Spleen (tissue), 11 donors: ENCODE results near the gene GDPD1. TPM values are rescaled to one million over a fixed set of nuclear protein-coding genes. Genes with fewer than 3 reads are reported as not detected.

Experiments used
- DNase-seq: peaks from one replicate; pipeline ENCODE4 v3.0.0-alpha.2; 2020
- H3K27ac ChIP-seq, 8 donors: fragments of 200-600 bp; sonication (generic) in 7 of 8; 1 replicate in 4 of 8; 2 replicates in 4 of 8; pipeline versions ENCODE4 v1.5.0 to v1.8.0; 2016 to 2021; ENCODE audit warnings: inconsistent platforms in 4 of 8, mild to moderate bottlenecking in 4 of 8, moderate library complexity in 1 of 8
- H3K27me3 ChIP-seq, 7 donors: fragments of 200-600 bp; sonication (generic) in 6 of 7; replicated peaks in 1 of 7; 1 replicate in 4 of 7; 2 replicates in 3 of 7; pipeline versions ENCODE4 v1.5.0 to v1.8.0; 2016 to 2021; ENCODE audit warnings: inconsistent platforms in 3 of 7, mild to moderate bottlenecking in 1 of 7
- H3K36me3 ChIP-seq, 6 donors: fragments of 200-600 bp; sonication (generic) in 5 of 6; 1 replicate in 4 of 6; 2 replicates in 2 of 6; pipeline versions ENCODE4 v1.5.0 to v1.8.0; 2016 to 2021; ENCODE audit warnings: inconsistent platforms in 2 of 6
- H3K4me1 ChIP-seq, 6 donors: fragments of 200-600 bp; sonication (generic) in 5 of 6; 1 replicate in 3 of 6; 2 replicates in 3 of 6; pipeline versions ENCODE4 v1.5.0 to v1.8.0; 2016 to 2021; ENCODE audit warnings: inconsistent platforms in 3 of 6
- H3K4me3 ChIP-seq, 8 donors: fragments of 200-600 bp; sonication (generic) in 7 of 8; 1 replicate in 4 of 8; 2 replicates in 4 of 8; pipeline versions ENCODE4 v1.5.0 to v1.8.0; 2016 to 2021; ENCODE audit warnings: inconsistent platforms in 4 of 8, mild to moderate bottlenecking in 4 of 8, moderate library complexity in 2 of 8
- H3K9me3 ChIP-seq, 8 donors: fragments of 200-600 bp; sonication (generic) in 7 of 8; 1 replicate in 4 of 8; 2 replicates in 4 of 8; pipeline versions ENCODE4 v1.5.0 to v1.8.0; 2016 to 2021; ENCODE audit warnings: inconsistent platforms in 4 of 8
- CTCF ChIP-seq, 11 experiments: fragments of 200-600 bp in 7 of 11; fragments of 450-650 bp in 4 of 11; sonication (generic) in 4 of 11; IDR thresholded peaks in 8 of 11; conservative IDR thresholded peaks in 3 of 11; 1 replicate in 7 of 11; 2 replicates in 4 of 11; pipeline versions ENCODE4 v1.4.0 to v1.8.0; 2016 to 2021; ENCODE audit warnings: antibody characterized with exemption in 11 of 11, inconsistent platforms in 4 of 11, mild to moderate bottlenecking in 1 of 11
- POLR2A ChIP-seq, 3 donors: fragments of 450-650 bp; IDR thresholded peaks; one replicate each; pipeline ENCODE4 v1.5.1; 2017; ENCODE audit warnings: antibody characterized with exemption in 3 of 3, mild to moderate bottlenecking in 1 of 3
- POLR2AphosphoS5 ChIP-seq, 3 donors: sonication (generic); formaldehyde crosslinking; IDR thresholded peaks; one replicate each; pipeline ENCODE4 v1.5.1; 2017; ENCODE audit warnings: antibody characterized with exemption in 3 of 3
- WGBS, 5 donors: extraction: QIAGEN DNeasy Blood & Tissue Kit in 3 of 5; methylation state at CpG; one replicate each; pipeline versions ENCODE4 v1.1.5 to v1.1.7; 2013 to 2018; 5-methylcytosine and 5-hydroxymethylcytosine counted together
- intact Hi-C: fragments of 100-400 bp; cut with DNase I; formaldehyde crosslinking; loops from one replicate; pipeline ENCODE4 v1.15.0; 2023; ENCODE audit warnings: low total_unique reads
- polyA plus RNA-seq, 3 donors: library from polyadenylated mRNA; stranded (reverse); fragments of 200-250 nt; gene quantifications; one replicate each; pipeline ENCODE4 v1.2.1, GENCODE V29; 2013
- total RNA-seq, 7 donors: library from RNA; depleted of rRNA in 3 of 7; stranded (reverse); fragments of >200 nt in 3 of 7; fragmentation: NEBNext Ultra II Directional in 4 of 7; extraction: Animal tissue kit (Norgen Biotek cat#: 25700) in 4 of 7; gene quantifications; one replicate each; pipeline versions ENCODE4 v1.1.0 to v1.2.1, GENCODE V29; 2016 to 2021
- donor health status: healthy with polysubstance abuse.
- donor health status: DM: no; HTN: no; CAD: no; lungs with moderate emphysema.
- donor health status: DM: no; HTN: no; CAD: no.
- donor health status: Bipolar disorder and iron deficiency.
- donor health status: healthy.
- donor health status: DM: no; HTN: no; CAD: no.
- donor health status: DM: yes; HTN: yes; CAD: no.

GDPD1 gene
- total and polyA plus RNA-seq, 10 donors, result 0.59 to 5.2 (median 2.4) TPM

GRCh38 chr17:59202320-59202719 is 18.0 kb upstream of the GDPD1 start:
- Histone ChIP-seq H3K4me3 (no peak overlapping the region), H3K27me3 (no peaks in the 10 kb centered on the region), H3K4me1 (no peaks in the 10 kb centered on the region), H3K9me3 (no peaks in the 10 kb centered on the region), H3K36me3 (peaks cover 0 to 62% (median 0%) of the 10 kb centered on the region in 6 donors), H3K27ac (no peak overlapping the region)
- no peak for DNase-seq
- 88 to 96% (median 92%) methylated on average over 1 of the region's 1 CpG for WGBS, 5 donors
- intact Hi-C loops, result no loop called here
- TF ChIP-seq POLR2AphosphoS5 (IDR thresholded peaks at IDR 0.05), result no peak
- TF ChIP-seq CTCF (IDR thresholded peaks at IDR 0.05 in 8 of 11, conservative IDR thresholded peaks at IDR 0.05 in 3 of 11), result no peak
- no peak for TF ChIP-seq POLR2A (IDR thresholded peaks at IDR 0.05)

- peaks cover under 1 to 30% (median 16%) of the 10 kb centered on the region in 6 donors for H3K4me1 ChIP-seq
- no peaks in the 10 kb centered on the region for H3K27me3 ChIP-seq
- intact Hi-C loops, result no loop called here
- H3K36me3 ChIP-seq, result peaks cover 0 to 13% (median 5%) of the 10 kb centered on the region in 6 donors
- no peak overlapping the region for H3K4me3 ChIP-seq
- 93 to 96% (median 95%) methylated on average over 16 of the region's 16 CpGs for WGBS, 5 donors
- TF ChIP-seq CTCF (IDR thresholded peaks at IDR 0.05 in 8 of 11, conservative IDR thresholded peaks at IDR 0.05 in 3 of 11), result no peak
- no peak for TF ChIP-seq POLR2AphosphoS5 (IDR thresholded peaks at IDR 0.05)
- no peak for TF ChIP-seq POLR2A (IDR thresholded peaks at IDR 0.05)
- no peak for DNase-seq
- no peaks in the 10 kb centered on the region for H3K9me3 ChIP-seq
- no peak overlapping the region for H3K27ac ChIP-seq
Observed at GRCh38 chr17:59219370-59219769, 941 bp upstream of the GDPD1 start.

- H3K36me3 ChIP-seq, result peaks cover 0 to 7% (median 0%) of the 10 kb centered on the region in 6 donors
- H3K4me1 ChIP-seq, result peaks cover 0 to 24% (median 14%) of the 10 kb centered on the region in 6 donors
- no peak for DNase-seq
- H3K9me3 ChIP-seq, result no peaks in the 10 kb centered on the region
- H3K27ac ChIP-seq, result peak overlapping the region in 5 of 8 donors; percentile 80 to 89 (median 86)
- 30 to 42% (median 35%) methylated on average over 7 of the region's 7 CpGs for WGBS, 5 donors
- H3K27me3 ChIP-seq, result no peaks in the 10 kb centered on the region
- intact Hi-C loops, result no loop called here
- TF ChIP-seq CTCF (IDR thresholded peaks at IDR 0.05 in 8 of 11, conservative IDR thresholded peaks at IDR 0.05 in 3 of 11), result no peak
- TF ChIP-seq POLR2A (IDR thresholded peaks at IDR 0.05), result no peak
- no peak for TF ChIP-seq POLR2AphosphoS5 (IDR thresholded peaks at IDR 0.05)
- peak overlapping the region in 7 of 8 donors; percentile 60 to 89 (median 67) for H3K4me3 ChIP-seq
Observed at GRCh38 chr17:59219992-59220327, 351 bp upstream of the GDPD1 start.

DNA sequence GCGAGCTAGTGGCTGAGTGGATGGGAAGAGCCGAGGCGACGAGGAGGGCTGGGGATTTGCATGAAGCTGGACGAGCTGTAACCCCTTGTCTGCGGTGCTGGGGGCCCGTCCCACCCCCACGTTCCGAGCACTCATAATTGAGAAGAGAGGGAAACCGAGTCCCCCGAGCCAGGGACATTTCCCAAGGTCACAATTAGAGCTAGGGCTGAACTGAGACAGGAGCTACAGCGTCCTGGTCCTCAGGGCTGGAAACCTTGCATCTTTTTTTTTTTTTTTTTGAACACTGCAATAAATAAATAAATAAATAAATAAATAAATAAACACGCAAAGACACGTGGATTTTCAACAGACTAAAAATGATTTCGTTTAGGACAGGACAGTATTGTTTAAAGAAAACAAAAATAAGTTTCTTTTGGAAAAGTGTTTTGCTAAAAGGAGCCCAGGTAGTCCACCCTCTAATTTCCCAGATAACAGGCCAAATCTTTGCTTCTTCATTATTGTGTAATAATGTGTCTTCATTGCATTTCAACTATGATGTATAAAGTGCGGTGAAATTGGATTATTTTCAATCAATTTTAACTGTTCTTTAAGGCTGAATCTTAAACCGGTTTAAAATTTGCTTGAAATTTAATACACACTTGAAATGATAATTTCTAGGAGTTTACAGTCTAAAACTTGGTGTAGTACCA is 992 bp downstream of the GDPD1 start:
- 11 to 13% (median 12%) methylated on average over 17 of the region's 17 CpGs for WGBS, 5 donors
- intact Hi-C loops, result no loop called here

More for the DNA sequence above, 992 bp downstream of the GDPD1 start:
- Histone ChIP-seq H3K27me3 (no peaks in the 10 kb centered on the region), H3K36me3 (no peaks in the 10 kb centered on the region), H3K27ac (peak overlapping the region in 7 of 8 donors; percentile 64 to 89 (median 86)), H3K4me3 (peak overlapping the region; percentile 60 to 89 (median 70)), H3K9me3 (no peaks in the 10 kb centered on the region), H3K4me1 (peaks cover 0 to 23% (median 14%) of the 10 kb centered on the region in 6 donors)
- no peak for TF ChIP-seq CTCF (IDR thresholded peaks at IDR 0.05 in 8 of 11, conservative IDR thresholded peaks at IDR 0.05 in 3 of 11)
- TF ChIP-seq POLR2A (IDR thresholded peaks at IDR 0.05), result no peak
- no peak for TF ChIP-seq POLR2AphosphoS5 (IDR thresholded peaks at IDR 0.05)
- DNase-seq, result no peak
